ENCODE measurements around the gene SHISA5.

GRCh38 chr3:48528048-48528447 is 24.1 kb upstream of the SHISA5 start:
- TF ChIP-seq GATA3 (IDR thresholded peaks at IDR 0.05; ENCODE audit: low read depth, low read length): no peak
- TF ChIP-seq GATA2 (IDR thresholded peaks at IDR 0.05; ENCODE audit: low read depth, low read length): no peak
